ENCODE results near the gene TMEM259.
A peak's percentile ranks its signal among the peaks of the same experiment; 100 is the strongest.

Gene TMEM259

DNA sequence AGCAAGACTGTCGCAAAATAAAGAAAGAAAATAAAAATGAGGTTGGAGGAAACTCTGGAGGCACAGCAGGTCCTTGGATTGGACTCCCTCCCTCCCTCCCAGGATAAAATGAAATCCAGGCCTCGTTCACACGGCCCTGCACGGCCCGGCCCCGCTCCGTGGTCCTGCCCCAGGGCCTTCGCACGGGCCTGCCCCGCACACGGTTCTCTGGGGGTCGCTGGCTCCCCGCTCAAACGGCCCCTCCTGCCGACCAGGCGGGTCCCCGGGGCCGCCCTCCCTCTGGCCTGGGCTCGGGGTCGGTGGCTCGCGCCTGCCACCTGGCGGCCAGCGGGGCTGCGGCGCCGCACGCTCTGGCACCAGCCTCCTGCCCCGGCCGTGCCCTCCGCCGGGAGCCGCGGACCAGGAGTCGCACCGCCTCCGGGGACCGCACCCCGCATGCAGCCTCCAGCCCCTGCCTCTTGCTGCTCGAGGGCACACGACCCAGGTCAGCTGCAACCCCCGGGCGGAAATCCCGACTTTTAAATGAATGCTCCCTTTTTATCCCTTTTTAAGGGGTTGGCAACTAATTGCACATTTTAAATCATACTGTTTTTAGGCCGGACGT lies 38.3 kb downstream of the TMEM259 start:
- DNase-seq: peak; percentile 61

DNA sequence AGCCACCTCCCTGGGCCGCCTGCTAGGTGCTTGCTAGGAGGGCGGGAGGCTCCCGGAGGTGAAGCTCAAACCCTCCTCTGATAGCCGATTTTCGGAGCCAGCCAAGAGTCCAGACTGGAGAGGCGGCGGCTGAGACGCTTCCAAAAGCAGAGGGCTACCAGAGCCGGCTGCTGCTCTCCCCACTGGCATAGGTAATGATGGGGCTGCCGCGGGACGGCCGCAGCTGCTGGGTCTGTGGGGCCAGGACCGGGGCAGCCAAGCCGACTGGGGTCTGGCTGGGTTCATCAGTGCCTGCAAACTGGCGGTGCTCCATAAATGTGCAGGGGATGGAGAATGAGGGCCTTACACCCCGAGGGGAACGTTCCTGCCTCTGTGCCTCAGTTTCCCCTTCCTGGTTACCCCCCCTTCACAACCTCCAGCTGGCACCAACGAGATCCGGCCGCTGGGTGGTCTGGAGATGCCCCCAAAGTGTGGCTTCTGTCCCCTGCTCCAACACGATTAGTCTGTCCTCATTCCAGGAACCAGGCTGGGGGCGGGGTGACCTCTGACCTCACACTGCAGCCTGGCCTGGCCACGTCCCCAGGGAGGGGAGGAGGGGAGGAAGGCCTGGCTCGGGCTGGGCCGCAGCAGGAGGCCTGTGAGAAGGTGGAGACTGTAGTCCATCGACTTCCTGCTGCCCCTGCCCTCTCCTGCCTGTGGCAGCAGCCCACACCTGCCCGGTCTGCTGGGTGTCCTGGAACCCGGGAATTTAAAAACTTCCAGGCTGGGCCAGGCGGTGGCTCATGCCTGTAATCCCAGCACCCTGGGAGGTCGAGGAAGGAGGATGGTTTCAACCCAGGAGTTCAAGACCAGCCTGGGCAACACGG lies 40.6 kb downstream of the TMEM259 start:
- no peak for DNase-seq

DNA sequence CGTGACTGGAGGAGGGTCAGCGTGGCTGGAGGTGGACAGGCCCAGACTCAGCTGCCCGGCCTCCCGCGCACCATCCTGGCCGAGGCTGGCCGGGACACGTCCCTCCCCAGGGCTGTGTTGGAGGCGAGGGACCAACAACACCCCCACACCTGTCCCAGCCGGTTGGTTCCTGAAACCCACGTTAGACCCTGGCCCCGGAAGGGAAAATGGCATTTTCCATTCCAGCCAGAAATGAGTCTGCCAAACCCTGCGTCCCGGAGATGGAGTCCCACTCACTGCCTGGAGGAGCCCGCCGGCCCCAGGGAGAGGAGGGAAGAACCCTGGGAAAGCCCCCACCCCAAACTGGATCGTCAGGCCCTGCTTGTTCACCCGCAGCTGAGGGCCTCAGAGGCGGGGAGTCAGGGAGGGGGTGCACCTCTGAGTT lies 41.6 kb downstream of the TMEM259 start:
- DNase-seq: no peak

DNA sequence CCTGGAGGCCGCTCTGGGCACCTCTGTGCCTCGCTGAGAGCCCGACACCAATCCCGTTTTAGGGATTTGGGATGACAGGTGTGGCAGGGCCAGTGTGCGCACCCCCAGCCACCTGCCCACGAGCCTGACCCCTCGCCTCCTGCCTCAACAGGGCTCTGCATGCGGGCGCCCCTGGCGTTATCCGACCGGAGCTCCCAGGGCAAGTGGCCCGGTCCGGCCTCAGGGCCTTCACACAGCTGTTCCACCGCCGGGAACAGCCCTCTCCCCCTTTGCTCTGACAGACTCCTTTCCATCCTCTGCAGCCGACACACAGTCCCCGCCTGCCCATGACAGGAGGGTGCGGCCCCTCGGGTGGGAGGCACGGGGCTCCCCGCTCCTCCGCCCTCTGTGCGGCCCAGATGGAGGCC lies 43.9 kb downstream of the TMEM259 start:
- no peak for DNase-seq

DNA sequence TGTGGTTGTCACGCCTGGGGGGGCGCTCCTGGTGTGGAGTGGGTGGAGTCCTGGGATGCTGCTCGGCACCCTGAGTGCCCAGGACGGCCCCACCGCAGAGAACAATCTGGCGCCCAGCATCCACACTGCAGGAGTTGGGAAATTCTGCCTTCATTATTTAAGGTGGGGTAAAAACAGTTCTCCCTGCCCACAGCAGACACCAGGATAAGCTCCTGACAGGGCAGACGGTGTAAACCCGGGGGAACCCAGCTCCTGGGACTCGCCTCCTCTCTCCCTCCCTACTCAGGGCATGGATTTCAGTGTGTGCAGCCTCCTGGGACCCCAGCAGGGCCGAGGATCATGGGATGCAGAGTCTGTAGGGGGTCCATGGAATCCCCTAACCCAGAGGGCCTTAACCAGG lies 44.4 kb downstream of the TMEM259 start:
- DNase-seq: no peak

DNA sequence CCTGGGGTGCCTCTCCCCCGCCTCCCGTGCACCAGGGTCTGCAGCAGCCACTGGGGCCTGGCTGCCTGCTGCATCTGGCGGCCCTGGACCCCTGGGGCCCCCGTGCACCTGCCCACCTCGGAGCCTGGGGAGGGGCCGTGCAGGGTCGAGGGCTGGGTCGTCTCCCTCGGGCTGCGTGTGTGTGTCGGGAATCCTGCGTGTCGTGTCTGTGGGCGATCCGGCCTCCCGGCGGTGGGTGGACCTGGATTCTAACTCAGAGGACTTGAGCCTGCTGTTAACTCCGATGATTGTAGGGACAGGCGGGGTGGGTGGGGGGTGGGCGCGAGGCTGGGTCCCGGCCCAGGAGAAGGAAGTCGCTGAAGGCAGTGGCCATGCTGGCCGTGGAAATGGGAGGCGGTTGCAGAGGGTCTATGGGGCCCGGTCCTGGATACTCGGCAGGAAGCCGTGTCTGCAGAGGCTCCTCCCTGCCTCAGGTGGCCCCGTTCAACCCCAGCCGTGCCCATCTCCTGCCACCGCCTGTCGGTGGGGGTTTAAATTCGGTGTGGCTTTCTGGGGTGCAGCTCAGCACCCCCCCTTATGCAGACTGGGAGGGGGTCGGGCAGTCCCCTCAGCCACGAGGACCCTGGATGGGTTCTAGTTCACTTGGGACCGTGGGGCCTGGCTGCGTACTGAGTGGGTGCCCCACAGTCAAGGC lies 46.2 kb downstream of the TMEM259 start:
- DNase-seq: no peak

DNA sequence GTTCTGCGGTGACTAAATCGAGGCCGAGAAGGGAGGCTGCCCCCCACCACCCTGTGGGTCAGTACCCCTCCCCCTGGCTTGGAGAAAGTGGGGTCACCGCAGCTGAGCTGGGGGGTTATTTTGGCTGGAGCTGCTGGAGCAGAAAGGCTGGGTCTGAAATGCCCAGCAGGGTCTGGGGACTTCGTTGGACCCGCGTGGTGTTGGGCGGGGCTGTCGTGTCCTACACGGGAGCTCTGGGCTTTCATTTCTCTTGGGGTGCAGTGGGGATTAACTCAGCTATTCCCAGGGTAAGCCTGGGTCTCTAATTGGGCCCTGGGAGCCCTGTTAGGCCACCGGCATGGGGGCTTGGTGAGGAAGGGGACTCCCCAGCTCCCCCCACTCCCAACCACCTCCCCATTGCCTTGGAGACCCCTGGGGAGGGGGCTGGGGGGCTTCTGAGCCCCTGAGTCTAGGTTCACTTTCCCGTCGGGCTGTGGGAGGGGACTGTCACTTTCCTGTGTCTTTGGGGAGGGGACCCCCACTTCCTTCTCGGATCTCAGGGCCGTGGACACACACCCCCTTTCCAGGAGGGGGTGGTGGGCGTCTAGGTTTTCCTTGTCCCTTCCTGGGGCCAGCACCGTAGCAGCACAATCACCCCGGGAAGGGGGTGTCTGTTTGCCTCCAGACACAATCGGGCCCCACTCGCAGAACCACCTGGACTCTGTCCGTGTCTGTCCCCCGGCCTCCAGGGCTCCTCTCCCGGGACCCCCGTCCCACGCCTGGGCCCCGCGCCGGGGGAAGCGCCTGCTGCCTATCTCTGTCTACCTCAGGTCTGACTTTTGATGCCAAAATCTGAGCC lies 47.0 kb downstream of the TMEM259 start:
- no peak for DNase-seq

DNA sequence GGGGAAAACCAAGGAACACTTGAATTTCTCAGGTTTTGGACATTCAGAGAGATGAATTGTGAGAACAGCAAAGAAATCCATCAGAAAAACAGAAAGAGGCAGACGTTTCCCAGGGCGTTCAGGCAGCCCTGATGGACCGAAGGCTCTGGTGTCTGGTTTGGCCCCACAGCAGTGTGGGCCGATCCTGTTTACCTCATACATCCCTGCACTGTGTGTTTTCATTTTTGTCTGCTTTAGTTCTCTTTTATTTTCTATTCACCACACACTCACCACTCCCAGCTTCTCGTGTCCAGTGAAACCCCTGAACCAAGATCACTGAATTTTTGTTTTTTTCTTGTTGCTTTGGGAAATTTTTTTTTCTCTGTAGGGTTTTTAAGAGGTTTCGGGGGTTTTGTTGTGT lies 48.6 kb downstream of the TMEM259 start:
- no peak for DNase-seq

DNA sequence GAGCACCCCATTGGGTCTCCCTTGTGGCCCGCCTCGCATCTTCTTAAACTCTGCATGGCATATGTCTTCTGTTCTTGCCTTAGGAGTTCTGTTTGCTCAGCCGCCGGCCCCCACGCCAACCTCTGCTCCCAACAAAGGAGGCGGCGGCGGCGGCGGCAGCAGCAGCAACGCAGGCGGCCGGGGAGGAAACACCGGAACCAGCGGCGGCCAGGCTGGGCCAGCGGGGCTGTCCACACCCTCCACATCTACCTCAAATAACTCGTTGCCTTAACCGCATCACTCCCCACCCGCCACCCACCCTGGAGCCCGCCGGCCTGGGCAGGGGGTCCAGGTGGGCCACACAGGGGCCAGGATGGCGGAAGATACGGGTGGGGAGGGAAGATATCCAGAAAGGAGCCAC lies 49.1 kb downstream of the TMEM259 start:
- no peak for DNase-seq

DNA sequence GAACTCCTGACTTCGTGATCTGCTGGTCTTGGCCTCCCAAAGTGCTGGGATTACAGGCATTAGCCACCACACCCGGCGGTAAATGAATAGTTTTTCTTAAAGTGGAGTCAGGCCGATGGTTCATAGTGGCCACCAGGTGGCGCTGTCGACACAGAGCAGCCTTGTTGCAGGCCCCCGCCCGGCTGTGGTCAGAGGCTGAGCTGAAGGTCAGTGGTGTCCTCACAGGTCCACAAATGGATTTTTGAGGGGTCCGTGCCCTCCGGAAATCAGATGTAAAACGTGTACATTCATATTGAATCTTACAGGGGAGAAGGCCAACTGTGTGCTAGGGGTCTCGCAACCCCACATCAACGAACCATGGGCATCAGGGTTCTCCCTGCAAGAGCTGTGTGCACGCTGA lies 50.2 kb downstream of the TMEM259 start:
- DNase-seq: no peak

DNA sequence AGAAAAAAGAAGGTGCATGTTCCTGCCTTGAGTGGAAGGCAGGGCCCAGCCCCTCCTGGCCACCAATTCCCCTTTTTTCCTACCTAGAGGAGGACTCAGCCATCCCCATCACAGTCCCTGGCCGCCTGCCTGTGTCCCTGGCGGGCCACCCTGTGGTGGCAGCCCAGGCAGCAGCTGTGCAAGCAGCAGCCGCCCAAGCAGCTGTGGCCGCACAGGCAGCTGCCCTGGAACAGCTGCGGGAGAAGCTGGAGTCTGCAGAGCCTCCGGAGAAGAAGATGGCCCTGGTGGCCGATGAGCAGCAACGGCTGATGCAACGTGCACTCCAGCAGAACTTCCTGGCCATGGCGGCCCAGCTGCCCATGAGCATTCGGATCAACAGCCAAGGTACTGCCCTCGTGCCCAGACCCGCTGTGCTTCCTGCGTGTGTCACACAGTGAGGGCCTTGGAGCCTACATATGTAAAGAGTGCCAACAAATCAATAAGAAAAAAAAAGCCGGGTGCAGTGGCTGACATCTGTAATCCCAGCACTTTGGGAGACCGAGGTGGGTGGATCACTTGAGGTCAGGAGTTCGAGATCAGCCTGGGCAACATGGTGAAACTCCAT lies 54.3 kb downstream of the TMEM259 start:
- DNase-seq: no peak

DNA sequence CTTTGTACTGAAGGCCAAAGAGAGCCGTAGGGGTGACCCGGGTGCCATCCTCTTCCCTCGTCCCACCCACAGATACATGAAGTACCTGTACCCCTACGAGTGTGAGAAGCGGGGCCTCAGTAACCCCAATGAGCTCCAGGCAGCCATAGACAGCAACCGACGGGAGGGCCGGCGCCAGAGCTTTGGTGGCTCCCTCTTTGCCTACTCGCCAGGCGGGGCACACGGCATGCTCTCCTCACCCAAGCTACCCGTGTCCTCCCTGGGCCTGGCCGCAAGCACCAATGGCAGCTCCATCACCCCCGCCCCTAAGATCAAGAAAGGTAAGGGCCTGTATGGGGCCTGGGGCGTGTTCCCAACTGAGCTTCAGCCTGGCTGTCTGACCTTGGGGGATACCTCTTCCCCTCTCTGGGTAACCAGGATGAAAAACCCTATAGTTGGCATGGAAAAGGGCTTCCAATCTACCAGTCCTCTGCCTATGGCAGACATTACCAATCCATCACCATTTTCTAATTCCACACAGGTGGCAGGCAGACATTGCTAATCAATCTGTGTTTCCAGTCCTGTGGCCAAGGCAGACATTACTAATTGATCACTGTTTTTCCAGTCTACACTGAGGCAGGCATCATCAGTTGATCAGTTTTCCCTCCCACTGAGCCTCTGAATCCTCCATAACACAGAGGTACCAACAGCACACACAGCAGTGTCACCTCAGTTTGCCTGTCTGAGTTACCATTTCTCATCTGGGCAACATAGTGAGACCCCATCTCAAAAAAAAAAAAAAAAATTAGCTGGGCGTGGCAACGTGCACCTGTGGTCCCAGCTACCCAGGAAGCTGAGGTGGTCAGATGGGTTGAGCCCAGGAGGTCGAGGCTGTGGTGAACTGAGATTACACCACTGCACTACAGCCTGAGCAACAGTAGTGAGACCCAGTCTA lies 55.9 kb downstream of the TMEM259 start:
- DNase-seq: no peak

DNA sequence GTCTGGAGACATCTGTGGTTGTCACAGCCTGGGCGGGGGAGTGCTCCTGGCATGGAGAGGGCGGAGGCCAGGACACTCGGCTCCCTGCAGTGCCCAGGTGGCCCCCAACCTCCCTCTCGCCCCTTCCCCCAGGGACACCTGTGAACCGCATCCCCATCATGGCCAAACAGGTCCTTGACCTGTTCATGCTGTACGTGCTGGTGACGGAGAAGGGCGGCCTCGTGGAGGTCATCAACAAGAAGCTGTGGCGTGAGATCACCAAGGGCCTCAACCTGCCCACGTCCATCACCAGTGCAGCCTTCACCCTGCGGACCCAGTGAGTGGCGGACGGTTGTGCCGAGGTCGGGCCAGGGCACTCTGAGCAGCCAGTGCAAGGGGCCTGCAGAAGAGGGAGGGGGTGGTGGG lies 56.8 kb downstream of the TMEM259 start:
- no peak for DNase-seq

DNA sequence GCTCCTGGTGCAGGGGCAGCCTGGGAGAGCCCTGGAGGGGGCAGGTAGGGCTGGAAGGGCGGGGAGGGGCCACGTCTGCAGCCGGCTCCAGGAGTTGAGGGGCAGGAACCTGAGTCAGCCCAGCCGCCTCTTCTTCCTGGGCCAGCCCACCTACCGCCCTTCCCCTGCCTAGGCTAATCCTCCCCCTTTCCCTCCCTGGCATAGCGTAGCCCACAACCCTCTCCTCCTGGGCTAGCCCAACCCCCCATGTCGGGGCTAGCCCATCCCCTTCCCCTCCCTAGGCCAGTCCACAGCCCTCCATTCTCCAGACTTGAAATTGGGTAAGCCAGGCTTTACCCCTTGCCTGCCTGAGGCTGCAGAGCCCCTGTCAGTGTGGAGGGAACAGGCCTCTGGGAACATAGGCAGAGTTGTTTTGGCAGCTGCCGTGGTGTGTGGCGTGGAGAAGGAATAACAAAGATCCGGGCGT lies 57.4 kb downstream of the TMEM259 start:
- no peak for DNase-seq

DNA sequence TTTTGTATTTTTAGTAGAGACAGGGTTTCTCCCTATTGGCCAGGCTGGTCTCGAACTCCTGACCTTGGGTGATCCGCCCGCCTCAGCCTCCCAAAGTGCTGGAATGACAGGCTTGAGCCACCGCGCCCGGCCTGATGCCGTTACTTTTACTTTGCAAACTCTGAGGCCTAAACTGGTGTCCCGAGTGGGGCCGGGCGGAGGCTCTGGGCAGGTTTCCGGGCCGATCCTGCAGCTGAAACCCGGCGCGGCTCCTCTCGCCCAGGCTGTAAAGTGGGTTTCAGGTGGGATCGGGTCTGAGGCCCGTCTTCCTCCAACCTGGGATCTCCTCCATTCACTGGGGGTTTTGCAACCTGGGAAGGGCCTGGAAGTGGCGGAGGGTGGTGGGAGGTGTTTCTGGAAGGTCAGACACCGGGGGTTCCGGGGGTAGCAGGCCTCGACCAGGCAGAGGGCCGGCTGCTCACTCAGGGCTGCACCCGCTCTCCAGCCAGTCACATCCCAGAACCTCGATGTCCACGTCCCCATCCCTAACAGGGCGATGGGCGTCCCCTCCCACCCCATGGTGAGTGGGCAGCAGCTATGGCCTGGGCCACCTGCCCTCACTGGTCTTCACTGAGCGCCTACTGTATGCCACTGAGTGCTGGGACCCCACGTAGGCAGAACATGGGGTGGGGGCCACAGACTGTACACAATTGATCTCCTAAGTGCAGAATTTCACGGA lies 58.1 kb downstream of the TMEM259 start:
- DNase-seq: no peak

DNA sequence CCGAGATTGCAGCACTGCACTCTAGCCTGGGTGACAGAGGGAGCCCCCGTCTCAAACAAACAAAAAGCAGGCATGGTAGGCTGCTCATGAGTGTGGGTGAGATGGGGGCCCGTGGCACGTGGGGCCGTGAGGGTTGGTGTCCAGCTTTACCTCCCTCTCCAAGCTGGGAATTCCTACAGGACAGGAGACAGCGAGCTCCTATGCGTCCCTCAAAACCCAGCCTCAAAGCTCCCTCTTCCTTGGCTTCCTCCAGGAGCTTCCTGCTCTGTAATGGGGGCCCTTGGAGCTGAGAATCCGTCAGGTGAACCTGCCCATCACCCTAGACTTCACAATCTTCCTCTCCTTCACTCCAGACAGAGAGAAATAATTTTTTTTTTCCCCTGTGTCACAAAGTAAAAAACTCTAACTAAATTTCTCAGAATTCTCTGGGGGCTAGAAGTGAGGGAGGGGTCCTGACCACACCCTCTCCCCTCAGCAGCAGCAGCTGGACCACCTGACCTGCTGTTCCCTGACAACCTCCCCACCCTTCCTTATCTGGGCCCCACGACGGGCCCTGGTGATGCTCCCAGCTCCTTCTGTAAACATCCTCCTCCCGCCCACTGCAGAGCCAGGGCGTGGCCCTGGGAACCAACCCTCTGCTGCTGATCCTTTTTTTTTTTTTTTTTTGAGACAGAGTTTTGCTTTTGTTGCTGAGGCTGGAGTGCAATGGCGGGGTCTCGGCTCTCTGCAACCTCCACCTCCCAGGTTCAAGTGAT lies 58.9 kb downstream of the TMEM259 start:
- DNase-seq: no peak

DNA sequence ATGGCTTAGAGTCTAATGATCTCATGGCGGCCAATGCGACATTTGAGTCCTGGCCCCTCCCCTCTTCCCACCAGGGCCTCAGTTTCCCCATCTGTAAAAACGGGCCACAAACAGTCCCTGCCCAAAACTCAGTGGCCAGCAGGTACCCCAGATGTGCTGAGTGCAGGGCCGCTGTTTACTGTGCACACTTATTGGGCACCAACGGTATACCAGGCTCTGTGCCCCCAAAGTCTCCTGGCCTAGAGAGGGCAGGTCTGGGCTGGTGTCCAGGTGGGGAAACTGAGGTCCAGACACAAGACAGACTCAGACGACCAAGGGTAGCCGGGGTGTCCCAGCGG lies 60.4 kb downstream of the TMEM259 start:
- DNase-seq: no peak

DNA sequence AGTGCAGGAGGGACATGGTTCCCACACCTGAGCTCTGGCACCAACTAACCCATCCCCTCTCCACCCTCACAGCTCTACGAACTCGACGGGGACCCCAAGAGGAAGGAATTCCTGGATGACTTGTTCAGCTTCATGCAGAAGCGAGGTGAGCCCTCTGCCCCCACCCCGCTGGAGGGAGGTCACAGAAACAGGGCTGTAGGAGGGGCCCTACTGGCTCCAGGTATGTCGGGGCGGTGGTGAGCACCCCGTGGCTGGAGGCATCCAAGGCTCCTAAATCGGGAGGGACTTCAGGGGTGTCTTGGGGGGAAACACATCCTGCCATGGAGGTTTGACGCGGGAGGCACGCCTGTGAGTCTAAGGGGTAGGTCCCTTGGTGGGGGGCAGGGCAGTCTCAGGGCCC lies 60.9 kb downstream of the TMEM259 start:
- no peak for DNase-seq

Data from effector CD8-positive, alpha-beta T cell (primary cell).